GM19023 (cell line): ENCODE data around the gene KCNK3.

Experiments
- ATAC-seq: cut with Tn5 transposase; IDR thresholded peaks from one replicate; pipeline ENCODE4 v1.9.1; 2021; ENCODE audit warnings: mild to moderate bottlenecking, moderate library complexity; ENCODE audit not compliant: unreplicated experiment

The KCNK3 gene

DNA sequence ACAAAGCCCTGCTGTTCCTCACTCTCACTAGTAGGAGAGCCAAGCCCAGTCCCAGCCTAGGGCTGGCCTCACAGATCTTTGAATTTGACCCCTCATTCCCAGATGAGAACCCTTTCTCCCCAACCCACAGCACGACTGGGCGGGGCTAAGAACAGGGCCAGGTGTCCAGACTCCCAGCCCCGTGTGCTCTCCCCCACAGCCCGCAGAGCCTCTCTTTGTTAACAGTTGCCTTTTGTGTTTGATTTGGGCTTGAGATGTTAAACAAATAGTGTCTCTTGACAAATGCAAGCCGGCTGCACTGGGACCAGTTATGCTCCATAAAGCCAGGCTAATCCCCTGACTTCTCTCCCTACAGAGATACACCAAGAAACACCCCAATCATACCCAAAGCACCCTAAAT, 4.7 kb upstream of the KCNK3 start:
- no peak for ATAC-seq

DNA sequence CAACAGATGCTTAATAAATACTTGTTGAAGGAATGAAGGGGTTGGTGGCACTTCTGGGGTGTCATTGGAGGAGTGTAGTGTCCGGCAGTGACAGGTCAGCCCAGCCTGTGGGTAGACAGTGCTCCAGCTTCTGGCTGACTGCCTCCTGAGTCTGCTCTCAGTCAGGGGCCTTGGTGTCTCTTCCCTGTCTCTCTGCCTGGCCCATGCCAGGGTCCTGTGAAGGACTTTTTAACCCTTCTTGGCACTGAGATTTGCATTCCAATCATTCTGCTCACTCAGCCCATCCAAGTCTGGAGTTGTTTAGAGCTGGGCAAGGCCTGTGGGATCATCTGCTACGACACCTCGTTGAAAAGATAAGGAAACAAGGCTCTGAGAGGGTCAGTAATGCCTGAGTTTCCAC, 1.4 kb upstream of the KCNK3 start:
- no peak for ATAC-seq

DNA sequence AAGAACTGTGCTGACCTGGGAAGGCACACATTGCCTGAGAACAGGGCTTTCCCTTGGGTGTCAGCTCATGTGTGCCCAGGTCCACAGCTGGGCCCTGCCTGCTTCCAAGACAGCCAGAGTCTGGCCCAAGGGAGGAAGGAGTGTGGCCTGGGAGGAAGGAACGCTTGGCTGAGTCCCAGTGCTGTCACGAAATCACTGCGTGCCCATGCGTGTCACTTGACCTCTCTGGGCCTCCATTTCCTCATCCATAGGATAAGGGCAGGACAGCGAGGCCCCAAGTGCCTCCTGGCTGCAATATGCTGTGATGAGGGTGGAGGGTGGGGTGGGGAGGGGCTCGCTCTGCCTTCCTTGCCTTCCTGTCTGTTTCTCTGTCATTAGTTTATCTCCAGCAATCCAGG, 642 bp upstream of the KCNK3 start:
- ATAC-seq = no peak

DNA sequence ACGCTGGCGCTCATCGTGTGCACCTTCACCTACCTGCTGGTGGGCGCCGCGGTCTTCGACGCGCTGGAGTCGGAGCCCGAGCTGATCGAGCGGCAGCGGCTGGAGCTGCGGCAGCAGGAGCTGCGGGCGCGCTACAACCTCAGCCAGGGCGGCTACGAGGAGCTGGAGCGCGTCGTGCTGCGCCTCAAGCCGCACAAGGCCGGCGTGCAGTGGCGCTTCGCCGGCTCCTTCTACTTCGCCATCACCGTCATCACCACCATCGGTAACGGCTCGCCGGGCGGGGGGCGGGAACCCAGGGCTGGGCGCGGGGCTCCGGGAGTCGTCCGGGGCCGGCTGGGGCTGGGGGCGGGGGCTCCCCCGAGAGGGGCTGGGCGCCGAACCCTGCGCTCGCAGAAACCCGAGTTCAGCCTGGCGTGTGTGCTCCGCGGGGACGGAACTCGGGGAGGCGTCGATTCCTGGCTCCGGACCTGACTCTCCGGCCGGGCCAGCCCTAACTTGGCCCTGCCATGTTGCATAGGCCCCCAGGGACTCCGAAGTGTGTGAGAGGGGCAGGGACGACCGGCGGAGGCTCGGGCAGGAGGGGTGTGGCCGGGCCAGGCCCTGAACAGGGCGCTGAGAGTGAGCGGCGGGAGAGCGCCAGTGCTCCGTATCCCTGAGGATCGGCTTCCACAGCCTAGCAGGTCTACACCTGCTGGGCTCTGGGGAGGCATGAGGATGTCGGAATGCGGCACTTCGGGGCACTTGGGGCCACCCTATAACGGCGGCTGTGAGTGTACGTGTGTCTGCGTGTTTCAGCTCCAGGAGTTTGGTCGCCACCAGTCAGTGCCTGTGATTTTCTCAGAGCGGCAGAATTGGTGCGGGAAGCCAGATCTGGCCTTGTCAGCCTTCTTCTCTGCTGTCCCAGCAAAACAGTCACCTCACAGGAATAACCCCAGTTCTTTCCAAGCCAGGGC, 651 bp downstream of the KCNK3 start:
- no peak for ATAC-seq

DNA sequence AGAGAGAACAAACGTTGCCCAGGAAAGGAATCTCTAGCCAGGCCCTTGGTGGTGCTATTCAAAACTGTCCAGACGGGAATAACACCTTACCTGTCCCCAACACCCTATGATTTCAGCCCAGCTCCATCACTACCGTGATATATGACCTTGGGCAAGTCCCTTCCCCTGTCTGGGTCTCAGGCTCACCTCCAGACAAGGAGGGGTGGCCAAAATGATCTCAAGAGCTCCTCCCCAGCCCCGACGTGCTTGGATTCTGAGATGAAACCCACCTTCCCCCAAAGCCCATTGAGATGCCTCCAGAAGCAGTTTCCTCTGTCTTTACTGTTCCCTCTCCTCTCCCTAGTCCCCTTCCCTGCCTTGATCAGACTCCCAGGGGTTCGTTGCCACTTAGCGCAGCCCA, 1.5 kb downstream of the KCNK3 start:
- ATAC-seq = no peak

DNA sequence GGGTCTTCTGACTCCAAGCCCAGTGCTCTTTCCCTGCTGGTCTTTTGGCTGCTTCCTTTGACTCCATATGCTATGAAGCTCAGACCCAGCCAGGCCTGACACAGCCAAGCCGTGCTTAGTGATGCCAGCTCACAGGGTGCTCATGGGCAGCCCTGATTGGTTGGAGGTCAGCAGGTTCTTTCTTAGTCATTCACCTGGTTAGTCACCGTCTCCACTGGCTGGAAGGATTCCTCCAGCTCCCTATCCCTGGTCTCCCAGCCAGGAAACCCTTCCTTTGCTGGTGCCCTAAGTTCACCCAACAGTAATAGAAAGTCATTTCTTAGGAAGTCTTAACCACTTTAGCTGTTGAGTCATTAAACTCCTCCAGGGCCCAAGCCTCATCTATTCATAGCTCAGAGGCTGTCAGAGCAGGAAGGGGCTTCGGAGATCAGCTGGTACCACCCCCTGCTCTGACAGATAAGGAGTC, 3.9 kb downstream of the KCNK3 start:
- ATAC-seq = no peak

DNA sequence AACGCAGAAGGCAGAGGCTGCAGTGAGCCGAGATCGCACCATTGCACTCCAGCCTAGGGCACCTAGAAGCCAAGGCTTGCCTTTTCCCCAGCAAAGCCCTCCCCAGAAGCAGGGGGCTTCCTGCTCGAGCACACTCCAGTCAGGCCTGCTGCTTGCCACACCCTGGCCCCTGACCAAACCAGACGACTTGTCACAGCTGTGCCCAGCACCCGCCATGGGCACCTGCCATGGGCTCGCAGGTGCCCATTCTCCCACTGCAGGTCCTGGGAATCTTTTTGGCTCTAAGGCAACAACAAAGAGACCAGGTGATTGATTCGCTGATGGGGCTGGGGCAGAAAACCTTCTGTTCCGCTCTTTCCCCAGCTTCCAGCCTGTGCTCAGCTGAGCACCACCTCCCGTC, 4.9 kb downstream of the KCNK3 start:
- no peak for ATAC-seq

DNA sequence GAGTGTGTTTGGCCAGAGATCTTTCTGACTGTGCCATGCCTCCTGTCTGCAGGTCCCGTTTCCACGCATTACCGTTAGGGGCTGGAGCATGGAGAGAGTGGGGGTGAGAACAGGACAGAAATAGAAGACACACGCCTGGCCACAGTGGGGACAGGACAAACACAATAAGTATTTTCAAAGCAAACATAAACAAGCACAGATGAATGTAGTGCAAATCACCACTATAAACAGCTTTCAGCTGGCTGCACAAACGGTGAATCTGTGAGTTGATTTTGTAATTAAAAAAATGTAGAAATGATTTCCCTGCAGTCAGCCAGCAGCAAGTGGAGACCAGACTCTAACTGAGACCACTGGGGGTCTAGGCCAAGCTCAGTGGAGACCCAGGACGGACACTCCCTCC, 6.8 kb downstream of the KCNK3 start:
- ATAC-seq = no peak

DNA sequence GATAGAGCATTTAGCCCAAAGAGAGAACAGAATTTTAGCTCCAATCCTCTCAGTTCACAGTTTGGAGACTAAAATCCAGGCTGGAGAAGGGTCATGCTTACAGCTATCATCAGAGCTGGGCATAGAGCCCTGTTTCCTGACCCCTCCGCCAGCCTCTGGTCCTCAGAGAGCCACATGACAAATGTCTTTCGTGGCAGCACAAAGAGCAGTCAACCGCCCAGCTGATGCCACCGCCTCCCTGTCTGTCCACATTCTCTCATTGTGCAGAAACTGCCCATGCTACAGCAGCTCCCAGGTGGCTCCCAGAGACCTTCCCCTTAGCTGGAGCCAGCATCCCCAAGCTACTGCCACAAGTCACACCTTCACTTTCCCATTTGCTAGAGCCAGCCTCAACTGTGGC, 7.6 kb downstream of the KCNK3 start:
- no peak for ATAC-seq

DNA sequence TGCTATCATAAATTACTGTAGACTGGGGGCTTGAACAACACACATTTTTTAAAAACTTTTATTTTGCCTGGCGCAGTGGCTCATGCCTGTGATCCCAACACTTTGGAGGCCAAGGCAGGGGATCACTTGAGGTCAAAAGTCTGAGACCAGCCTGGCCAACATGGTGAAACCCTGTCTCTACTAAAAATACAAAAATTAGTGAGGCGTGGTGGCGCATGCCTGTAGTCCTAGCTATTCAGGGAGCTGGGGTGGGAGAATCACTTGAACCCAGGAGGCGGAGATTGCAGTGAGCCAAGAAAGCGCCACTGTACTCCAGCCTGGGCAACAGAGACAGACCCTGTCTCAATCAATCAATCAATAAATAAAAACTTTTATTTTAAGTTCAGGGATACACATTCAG, 9.1 kb downstream of the KCNK3 start:
- ATAC-seq = no peak

DNA sequence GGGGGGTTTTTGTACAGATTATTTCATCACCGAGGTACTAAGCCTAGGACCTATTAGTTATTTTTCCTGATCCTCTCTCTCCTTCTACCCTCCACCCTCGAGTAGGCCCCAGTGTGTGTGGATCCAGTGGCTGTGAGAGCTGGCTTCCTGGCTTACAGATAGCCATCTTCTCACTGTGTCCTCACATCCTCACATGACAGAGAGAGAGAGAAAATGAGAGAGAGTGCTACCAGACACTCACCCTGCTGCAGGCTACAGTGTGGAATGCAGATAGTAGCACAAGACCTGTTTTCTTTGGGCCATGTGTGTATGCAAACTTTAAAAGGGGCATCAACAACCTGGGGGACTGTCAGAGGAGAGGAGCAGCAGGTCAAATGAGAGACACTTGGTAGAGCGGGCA, 9.5 kb downstream of the KCNK3 start:
- ATAC-seq = no peak

DNA sequence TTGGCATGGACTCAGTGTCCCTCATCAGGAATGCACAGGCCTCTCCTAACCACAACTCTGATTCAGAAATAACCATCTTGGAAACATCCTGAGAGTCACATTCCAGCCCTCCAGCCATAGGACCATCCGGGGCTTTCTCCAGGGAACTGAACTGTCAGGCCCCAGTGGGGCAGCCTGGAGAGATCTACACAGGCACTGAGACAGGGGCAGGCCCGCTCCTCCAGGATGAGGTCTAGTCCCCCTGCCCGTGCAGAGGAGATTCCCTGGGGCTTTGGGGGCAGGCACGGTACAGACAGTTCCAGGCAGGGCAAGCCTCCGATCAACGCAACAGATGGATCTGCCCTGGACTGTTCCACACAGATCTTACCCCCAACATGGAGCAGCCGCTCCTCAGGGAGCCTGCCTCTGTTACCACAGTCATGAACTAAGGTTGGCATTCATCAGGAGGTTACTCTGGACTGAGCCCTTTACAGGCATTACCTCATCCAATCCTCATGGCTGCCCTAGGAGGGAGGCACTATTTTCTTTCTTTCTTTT, 12.0 kb downstream of the KCNK3 start:
- ATAC-seq = no peak

DNA sequence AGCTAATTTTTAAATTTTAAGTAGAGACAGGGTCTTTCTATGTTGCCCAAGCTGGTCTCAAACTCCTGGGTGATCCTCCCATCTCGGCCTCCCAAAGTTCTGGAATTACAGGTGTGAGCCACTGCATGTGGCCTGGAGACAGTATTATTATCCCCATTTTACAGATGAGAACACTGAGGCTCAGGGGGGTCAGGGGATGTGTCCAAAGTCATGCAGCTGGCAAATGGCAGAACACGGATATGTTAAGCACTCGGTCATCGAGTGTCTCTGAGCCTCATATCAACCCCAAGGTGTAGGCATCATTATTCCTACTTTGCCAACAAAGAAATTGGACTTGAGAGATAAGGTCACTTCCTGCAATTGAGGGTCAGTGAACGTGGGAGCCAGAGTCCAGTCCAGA, 12.6 kb downstream of the KCNK3 start:
- no peak for ATAC-seq

DNA sequence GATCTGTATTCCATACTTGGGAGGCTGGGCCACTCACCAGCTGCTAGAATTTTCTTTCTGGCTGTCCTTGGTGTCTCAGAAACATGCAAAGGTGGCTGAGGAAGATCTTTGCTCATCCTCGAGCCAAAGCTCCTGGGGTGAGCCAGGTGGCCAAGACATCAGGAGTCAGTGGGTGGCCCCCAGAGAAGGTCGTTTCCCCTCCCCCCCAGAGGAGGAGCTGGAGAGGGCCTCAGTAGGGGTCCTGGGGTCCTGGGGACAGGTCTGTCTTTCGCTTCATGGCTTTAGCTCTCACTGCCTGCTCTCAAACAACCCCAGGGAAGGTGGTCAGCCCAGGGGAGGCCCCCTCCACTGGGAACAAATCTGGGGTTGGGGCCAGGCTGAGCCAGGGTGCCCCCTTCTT, 13.6 kb downstream of the KCNK3 start:
- ATAC-seq = no peak

DNA sequence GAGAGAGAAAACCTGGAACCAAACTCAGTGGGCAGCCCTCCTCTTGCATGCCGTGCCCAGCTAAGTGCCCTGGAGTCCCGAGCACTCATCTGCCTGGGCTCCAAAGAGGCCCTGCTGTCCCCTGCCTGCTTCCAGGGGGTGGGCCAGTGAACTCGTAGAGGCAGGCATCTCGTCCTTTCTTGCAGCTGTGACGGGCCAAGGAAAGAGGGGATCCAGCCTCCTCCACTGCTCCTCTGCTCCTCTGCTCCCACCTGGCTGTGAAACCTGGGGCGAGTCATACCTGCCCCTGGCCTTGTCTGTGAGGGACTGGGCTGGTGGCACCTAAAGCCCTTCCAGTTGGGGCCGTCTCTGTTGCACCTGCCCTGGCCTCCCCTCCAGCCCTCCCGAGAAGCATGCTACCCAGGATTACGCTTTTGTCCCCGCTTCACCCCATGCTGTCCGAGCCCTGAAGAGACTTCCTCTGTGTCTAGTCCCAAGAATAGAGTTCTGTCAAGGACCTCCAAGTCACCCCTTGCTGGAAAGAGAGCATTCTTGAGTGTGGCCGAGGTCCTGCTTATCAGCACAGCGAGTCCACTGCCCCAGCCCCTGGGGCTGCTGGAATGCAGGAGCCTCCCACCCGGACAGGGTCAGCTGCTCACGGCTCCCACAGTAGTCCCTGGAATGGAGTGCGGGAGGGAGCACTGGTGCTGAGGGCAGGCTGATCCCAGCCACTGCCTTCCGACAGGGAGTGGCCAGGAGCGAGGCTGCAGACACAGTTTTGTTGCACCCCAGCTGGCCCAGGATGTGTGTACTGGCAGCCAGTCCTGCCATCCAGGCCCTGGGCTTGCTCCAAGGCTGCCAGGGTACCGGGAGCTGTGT, 14.3 kb downstream of the KCNK3 start:
- no peak for ATAC-seq

DNA sequence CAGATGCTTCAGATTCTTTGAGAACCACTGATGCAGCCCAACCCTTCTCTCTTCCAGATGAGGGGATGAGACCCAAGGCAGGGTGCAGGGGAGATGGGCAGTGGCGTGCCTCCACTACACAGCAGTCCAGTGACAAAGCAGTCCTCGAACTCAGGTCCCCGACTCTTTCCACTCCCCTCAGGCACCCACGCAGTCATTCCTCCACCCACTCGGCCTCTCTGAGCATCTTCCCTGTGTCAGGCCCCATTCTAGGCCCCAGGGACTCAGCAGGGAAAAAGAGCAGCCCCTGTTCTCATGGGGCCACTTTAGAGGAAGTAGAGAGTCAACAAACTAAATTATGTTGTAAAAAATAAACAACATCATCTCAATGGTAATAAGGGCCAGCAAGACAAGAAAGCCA, 15.2 kb downstream of the KCNK3 start:
- no peak for ATAC-seq

DNA sequence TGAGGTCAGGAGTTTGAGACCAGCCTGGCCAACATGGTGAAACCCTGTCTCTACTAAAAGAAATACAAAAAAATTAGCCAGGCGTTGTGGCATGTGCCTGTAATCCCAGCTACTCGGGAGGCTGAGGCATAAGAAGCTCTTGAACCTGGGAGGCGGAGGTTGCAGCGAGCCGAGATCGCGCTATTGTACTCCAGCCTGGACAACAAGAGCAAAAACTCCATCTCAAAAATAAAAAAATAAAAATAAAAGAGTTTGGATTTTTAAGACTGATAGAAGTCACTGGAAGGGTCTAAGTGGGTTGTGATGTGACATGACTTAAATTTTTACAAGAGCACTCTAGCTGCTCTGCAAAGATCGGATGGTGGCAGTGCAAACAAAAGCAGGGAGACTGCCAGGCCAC, 15.9 kb downstream of the KCNK3 start:
- no peak for ATAC-seq

DNA sequence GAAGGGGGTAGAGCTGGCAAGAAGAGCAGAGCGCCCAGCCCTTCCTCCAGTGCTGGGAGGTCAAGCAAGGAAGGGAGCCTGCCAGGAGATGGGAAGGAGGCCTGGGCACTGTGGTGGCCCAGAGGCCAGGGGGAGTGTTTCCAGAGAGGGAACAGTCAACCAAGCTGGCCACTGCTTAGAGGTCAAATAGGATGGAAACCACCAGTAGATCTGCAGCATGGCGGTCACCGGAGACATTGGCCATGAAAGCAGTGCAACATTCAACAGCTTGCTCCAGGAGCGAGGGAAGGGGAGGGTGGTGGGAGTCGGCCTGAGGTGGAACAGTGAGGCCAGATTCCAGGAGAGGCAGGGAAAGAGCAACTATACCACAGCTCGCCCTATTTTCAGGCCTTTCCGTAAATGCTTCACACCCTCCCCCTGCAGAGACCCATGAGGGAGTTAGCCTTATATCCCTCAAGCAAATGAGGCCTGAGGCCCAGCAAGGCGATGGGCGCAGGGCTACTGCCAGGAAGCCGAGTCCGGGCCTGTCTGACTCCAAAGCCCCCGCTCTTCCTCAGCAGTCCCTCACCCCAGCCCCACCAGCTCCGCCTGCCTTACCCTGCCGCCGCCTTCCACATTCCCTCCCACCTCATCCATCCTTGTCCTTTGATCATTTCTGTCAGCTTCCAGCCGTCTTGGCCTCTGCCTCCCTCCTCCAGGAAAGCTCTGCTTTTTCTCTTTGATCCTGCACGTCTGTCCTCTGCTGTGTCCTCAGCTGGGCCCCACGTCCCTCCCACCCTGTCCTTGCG, 17.0 kb downstream of the KCNK3 start:
- no peak for ATAC-seq

DNA sequence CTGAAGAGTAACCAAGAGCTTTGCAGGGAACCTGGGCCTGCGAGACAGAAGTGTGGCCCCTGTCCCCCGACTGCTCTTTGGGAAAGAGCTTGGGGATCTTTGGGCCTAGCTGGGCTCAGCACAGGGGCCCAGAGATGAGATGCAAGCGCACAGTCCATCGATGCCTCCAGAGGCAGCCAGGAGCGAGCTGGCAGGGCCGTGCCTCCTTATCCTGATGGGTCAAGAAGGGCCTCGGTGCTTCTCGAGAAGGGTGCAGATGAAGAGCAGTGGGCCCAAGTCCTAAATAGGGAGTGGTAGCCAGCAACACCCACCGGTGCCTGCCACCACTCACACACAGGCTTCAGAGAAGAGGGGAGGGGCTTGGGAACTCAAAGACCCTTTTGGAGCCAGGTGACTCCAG, 17.6 kb downstream of the KCNK3 start:
- no peak for ATAC-seq

DNA sequence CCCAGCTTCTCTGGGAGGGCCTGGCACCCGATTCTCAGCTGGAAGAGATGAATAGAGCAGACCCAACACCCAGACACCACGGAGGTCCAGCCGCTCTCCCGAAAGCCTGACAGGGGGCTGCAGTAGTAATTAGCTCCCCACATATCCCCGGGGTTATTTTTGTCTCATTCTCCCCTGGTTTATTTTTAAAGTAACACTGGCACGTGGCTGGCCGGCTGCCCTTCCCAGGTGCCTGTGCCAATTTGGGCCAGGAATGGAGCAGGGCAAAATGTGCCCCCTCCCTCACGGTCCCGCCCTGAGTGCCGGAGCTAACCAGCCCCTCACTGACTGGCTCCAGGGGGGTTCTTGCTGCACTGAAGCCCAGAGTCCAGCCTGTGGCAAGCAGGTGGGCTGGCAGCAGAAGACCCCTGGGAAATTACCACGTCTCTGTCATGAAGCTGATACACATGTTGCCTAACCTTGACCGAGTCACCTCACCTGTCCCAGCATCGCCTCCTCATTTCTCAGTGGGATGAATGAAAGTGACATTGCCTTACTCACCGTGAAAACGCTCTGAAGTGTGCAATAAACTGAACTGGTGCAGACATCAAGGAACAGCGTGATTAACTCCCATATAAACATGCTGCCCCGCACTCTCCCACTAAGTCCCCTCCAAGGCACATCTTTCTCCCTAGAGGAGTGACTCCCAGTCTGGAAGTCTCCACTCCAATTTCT, 18.4 kb downstream of the KCNK3 start:
- no peak for ATAC-seq
